ENCODE results near the gene FARS2.

FARS2 gene

DNA sequence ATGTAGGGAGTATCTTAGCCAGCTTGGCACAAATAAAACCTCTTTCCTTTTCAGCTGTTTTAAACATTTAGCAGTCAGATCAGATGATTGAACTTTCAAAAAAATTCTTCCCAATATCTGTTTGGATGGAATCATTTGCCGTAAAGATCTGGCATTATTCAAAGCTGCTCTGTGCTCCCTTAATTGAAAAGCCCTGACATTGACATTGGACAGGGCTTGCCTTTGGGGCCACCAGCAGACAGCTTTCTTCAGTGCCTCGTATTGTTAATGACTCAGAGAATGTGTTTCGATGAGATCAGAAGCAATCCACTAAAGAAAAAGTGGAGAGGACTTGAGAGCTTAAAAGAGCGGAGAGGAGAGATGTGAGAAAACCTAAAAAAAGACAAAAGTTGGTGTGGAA, 401.9 kb downstream of the FARS2 start:
- Mint-ChIP-seq H3K4me3 (no peak overlapping the region), H3K27ac (no peak overlapping the region), H3K4me1 (no peaks in the 10 kb centered on the region), H3K36me3 (ENCODE audit: low read depth) (no peaks in the 10 kb centered on the region), H3K9me3 (no peaks in the 10 kb centered on the region), H3K27me3 (ENCODE audit: low read depth) (peaks cover 6% of the 10 kb centered on the region)
- TF ChIP-seq, protein P1, sequence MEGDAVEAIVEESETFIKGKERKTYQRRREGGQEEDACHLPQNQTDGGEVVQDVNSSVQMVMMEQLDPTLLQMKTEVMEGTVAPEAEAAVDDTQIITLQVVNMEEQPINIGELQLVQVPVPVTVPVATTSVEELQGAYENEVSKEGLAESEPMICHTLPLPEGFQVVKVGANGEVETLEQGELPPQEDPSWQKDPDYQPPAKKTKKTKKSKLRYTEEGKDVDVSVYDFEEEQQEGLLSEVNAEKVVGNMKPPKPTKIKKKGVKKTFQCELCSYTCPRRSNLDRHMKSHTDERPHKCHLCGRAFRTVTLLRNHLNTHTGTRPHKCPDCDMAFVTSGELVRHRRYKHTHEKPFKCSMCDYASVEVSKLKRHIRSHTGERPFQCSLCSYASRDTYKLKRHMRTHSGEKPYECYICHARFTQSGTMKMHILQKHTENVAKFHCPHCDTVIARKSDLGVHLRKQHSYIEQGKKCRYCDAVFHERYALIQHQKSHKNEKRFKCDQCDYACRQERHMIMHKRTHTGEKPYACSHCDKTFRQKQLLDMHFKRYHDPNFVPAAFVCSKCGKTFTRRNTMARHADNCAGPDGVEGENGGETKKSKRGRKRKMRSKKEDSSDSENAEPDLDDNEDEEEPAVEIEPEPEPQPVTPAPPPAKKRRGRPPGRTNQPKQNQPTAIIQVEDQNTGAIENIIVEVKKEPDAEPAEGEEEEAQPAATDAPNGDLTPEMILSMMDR (IDR thresholded peaks at IDR 0.05; ENCODE audit: unreplicated experiment in 3 of 3): no peak

- H3K9me3 Mint-ChIP-seq: no peaks in the 10 kb centered on the region
- H3K27me3 Mint-ChIP-seq (ENCODE audit: low read depth): peaks cover 6% of the 10 kb centered on the region
- no peak overlapping the region for H3K27ac Mint-ChIP-seq
- no peaks in the 10 kb centered on the region for H3K4me1 Mint-ChIP-seq
- no peak overlapping the region for H3K4me3 Mint-ChIP-seq
- TF ChIP-seq, protein P1 (IDR thresholded peaks at IDR 0.05; ENCODE audit: unreplicated experiment in 3 of 3): no peak
- H3K36me3 Mint-ChIP-seq (ENCODE audit: low read depth): no peaks in the 10 kb centered on the region
Observed at GRCh38 chr6:5663739-5664138, 402.4 kb downstream of the FARS2 start.

DNA sequence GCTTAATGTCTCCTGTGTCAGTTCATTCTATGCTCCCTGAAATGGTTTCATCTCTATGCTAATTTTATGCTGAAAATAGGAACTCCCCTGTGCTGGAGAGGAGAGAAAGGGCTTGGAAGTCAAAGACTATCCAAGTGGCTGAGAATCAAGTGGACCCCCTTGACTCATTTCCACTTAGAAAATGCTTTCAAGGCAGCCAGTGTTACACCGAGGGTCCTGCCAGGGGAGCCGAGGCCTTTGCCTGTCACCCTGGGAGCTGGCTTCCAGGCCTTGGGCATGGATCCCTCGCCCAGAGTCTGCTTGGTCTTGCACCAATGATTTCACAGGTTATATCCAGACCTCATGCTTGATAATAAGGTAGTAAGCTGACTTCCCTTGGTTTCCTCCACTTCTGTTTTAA, 402.8 kb downstream of the FARS2 start:
- TF ChIP-seq, protein P1 (IDR thresholded peaks at IDR 0.05; ENCODE audit: unreplicated experiment in 3 of 3): no peak
- peaks cover 6% of the 10 kb centered on the region for H3K27me3 Mint-ChIP-seq (ENCODE audit: low read depth)
- no peaks in the 10 kb centered on the region for H3K36me3 Mint-ChIP-seq (ENCODE audit: low read depth)
- H3K4me3 Mint-ChIP-seq: no peak overlapping the region
- H3K4me1 Mint-ChIP-seq: no peaks in the 10 kb centered on the region
- H3K9me3 Mint-ChIP-seq: no peaks in the 10 kb centered on the region
- no peak overlapping the region for H3K27ac Mint-ChIP-seq

DNA sequence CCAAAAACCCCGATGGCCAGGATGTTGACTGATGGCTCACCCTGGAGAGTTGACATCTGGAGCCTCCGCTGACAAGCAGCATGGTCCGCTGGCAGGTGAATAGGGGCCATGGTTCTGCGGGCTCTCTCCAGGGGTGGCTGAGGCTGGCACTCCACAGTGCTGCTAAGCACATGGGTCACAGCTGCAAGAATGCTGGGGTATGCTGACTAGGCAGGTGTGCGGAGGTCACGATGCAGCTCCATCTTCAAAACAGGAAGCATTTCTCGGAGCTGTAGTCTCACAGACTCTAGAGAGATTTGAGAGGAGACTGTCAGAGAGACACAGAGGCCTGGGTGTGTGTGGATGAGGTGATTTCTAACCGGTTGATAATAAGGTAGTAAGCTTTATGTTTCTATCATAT, 403.9 kb downstream of the FARS2 start:
- H3K4me1 Mint-ChIP-seq: peaks cover 1% of the 10 kb centered on the region

GRCh38 chr6:5665667-5666066, 404.4 kb downstream of the FARS2 start:
- H3K27ac Mint-ChIP-seq: no peak overlapping the region
- peaks cover 6% of the 10 kb centered on the region for H3K27me3 Mint-ChIP-seq (ENCODE audit: low read depth)
- peaks cover 6% of the 10 kb centered on the region for H3K4me1 Mint-ChIP-seq
- H3K36me3 Mint-ChIP-seq (ENCODE audit: low read depth): no peaks in the 10 kb centered on the region
- H3K4me3 Mint-ChIP-seq: no peak overlapping the region
- no peaks in the 10 kb centered on the region for H3K9me3 Mint-ChIP-seq
- TF ChIP-seq, protein P1 (IDR thresholded peaks at IDR 0.05; ENCODE audit: unreplicated experiment in 3 of 3): no peak

More for the DNA sequence above, 403.9 kb downstream of the FARS2 start:
- H3K4me3 Mint-ChIP-seq: no peak overlapping the region
- H3K27ac Mint-ChIP-seq: no peak overlapping the region
- peaks cover 6% of the 10 kb centered on the region for H3K27me3 Mint-ChIP-seq (ENCODE audit: low read depth)
- TF ChIP-seq, protein P1 (IDR thresholded peaks at IDR 0.05; ENCODE audit: unreplicated experiment in 3 of 3): no peak
- no peaks in the 10 kb centered on the region for H3K36me3 Mint-ChIP-seq (ENCODE audit: low read depth)
- no peaks in the 10 kb centered on the region for H3K9me3 Mint-ChIP-seq

- H3K9me3 Mint-ChIP-seq: no peaks in the 10 kb centered on the region
- H3K27ac Mint-ChIP-seq: no peak overlapping the region
- no peaks in the 10 kb centered on the region for H3K36me3 Mint-ChIP-seq (ENCODE audit: low read depth)
- TF ChIP-seq, protein P1 (IDR thresholded peaks at IDR 0.05; ENCODE audit: unreplicated experiment in 3 of 3): no peak
- H3K4me3 Mint-ChIP-seq: no peak overlapping the region
- H3K4me1 Mint-ChIP-seq: peaks cover 17% of the 10 kb centered on the region
- peaks cover 6% of the 10 kb centered on the region for H3K27me3 Mint-ChIP-seq (ENCODE audit: low read depth)
Observed at GRCh38 chr6:5666695-5667094, 405.4 kb downstream of the FARS2 start.
